Measurements from ENCODE around the gene OR10P1.
A peak's percentile ranks its signal among the peaks of the same experiment; 100 is the strongest.

DNA sequence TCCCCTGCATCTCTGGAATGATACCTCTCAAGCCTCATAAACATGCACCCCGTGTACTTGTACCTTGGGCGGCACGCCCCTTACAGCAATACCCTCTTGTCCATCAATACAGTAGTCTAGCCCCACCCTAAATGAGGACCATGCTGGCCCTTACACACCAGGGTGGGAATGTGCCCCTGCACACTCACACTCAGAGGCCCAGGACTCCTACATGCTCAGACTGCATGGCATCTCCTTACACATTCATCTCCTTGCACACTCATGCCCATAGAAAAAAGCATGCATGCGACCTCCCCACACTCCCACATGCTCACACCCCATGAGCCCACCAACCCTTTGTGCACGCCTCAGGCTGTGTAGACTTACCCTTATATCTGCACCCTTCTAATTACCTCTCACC lies 49.0 kb downstream of the OR10P1 start:
- no peak for TF ChIP-seq ELK1 (IDR thresholded peaks at IDR 0.05; ENCODE audit: low read depth, low read length)
- 0 out of 2 replicates have a peak, but pooled peaks have one; percentile 14 for TF ChIP-seq POLR2A (IDR thresholded peaks at IDR 0.05; ENCODE audit: low read length)
- no peak for TF ChIP-seq CTCF (IDR thresholded peaks at IDR 0.05)
- TF ChIP-seq EP300 (IDR thresholded peaks at IDR 0.05) = no peak
- TF ChIP-seq E2F6 (IDR thresholded peaks at IDR 0.05; ENCODE audit: borderline replicate concordance, low read depth) = no peak
